GM12891 (cell line): Measurements from ENCODE around the gene CACNA2D2.

Source experiments
- PAX5 ChIP-seq: IDR thresholded peaks from 2 replicates; pipeline ENCODE4 v1.6.1; 2011; ENCODE audit warnings: low read length, moderate library complexity, mild to moderate bottlenecking; ENCODE audit not compliant: insufficient read depth, severe bottlenecking
- POLR2A ChIP-seq: IDR thresholded peaks from 2 replicates; pipeline ENCODE4 v1.6.1; 2011; ENCODE audit warnings: low read depth, low read length, control low read depth
- POLR2AphosphoS5 ChIP-seq: IDR thresholded peaks from 2 replicates; pipeline ENCODE4 v1.6.1; 2011; ENCODE audit warnings: low read depth, low read length, control low read depth
- POU2F2 ChIP-seq: IDR thresholded peaks from 2 replicates; pipeline ENCODE4 v1.6.1; 2011; ENCODE audit warnings: low read depth, mild to moderate bottlenecking, control low read depth, low read length, moderate library complexity
- SPI1 ChIP-seq: IDR thresholded peaks from 2 replicates; pipeline ENCODE4 v1.6.1; 2011; ENCODE audit warnings: low read depth, low read length, control low read depth
- TAF1 ChIP-seq: IDR thresholded peaks from 2 replicates; pipeline ENCODE4 v1.6.1; 2011; ENCODE audit warnings: low read depth, low read length, control low read depth

DNA sequence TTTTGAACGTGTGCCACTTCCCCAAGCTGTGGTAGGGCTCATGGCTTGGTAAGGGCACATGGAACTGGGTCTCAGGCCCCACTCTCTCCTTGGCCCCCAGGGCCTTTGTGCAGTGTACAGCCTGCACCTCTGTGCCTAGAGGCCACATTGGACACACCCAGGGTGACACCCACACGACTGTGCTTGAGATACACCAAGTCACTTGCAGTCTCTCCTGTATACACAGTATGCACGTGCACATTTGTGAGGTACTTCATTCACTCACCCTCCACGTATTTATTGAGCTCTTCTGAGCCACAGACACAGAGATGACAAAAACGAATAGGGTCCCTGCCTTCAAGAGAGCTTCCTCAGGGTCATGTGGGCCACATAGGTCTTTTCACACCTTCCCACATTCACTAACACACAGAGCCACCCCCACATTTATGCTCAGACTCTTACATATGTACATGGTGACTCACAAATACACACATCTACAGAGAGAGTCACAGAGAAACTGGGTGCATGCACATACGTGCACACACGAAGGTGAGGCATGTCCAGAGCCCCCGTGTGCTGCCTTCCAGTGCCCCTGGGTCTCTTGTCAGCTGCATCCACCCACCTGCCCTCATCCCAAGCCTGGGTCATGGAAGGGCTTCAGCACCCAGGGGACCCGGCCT, 134.3 kb downstream of the CACNA2D2 start:
- TF ChIP-seq POLR2AphosphoS5 (no peak), TAF1 (no peak), POLR2A (no peak), PAX5 (no peak), POU2F2 (no peak), SPI1 (no peak)
